Adipocyte (in vitro differentiated cells): ENCODE results near the gene BDNF.
"Not testable (repeated sequence)": the region's sequence is repeated elsewhere in the genome, so short reads cannot be mapped to it uniquely, and the experiment has no call there.

Experiments
- DNase-seq: peaks from one replicate; pipeline ENCODE4 v3.0.0-alpha.2; 2015; ENCODE audit warnings: low read depth
- H3K27me3 ChIP-seq: replicated peaks from 2 replicates; pipeline ENCODE4 v1.7.0; 2013; ENCODE audit warnings: mild to moderate bottlenecking, low read length, moderate library complexity; ENCODE audit not compliant: control insufficient read depth, insufficient read depth
- H3K36me3 ChIP-seq: 2 replicates; pipeline ENCODE4 v1.7.0; 2013; ENCODE audit warnings: low read length, mild to moderate bottlenecking, moderate library complexity; ENCODE audit not compliant: control insufficient read depth, insufficient read depth, severe bottlenecking
- H3K4me1 ChIP-seq: 2 replicates; pipeline ENCODE4 v1.7.0; 2013; ENCODE audit warnings: mild to moderate bottlenecking, low read length, moderate library complexity; ENCODE audit not compliant: control insufficient read depth, insufficient read depth
- H3K4me3 ChIP-seq: 2 replicates; pipeline ENCODE4 v1.7.0; 2013; ENCODE audit warnings: mild to moderate bottlenecking, low read length, moderate library complexity
- H3K9ac ChIP-seq: 2 replicates; pipeline ENCODE4 v1.7.0; 2013; ENCODE audit warnings: mild to moderate bottlenecking, low read length, moderate library complexity
- H3K9me3 ChIP-seq: 2 replicates; pipeline ENCODE4 v1.7.0; 2013; ENCODE audit warnings: mild to moderate bottlenecking, low read length, moderate library complexity; ENCODE audit not compliant: control insufficient read depth

Gene BDNF

GRCh38 chr11:27700351-27701301 lies at the start of gene BDNF:
Gene BDNF, minus strand, starts transcription at chr11:27700455. Its CDS starts 41,891 bp downstream, at chr11:27658564.
- DNase-seq: peak; percentile 82
- peak within 1 kb of the TSS; percentile 90 for H3K4me3 ChIP-seq
- peak within 1 kb of the TSS; percentile 72 for H3K9ac ChIP-seq
- H3K9me3 ChIP-seq: no peaks in the 10 kb centered on the region
- no peaks in the 10 kb centered on the region for H3K36me3 ChIP-seq
- H3K27me3 ChIP-seq: no peaks in the 10 kb centered on the region
- peaks cover 21% of the 10 kb centered on the region for H3K4me1 ChIP-seq

GRCh38 chr11:27740362-27741013 lies 40.2 kb upstream of the BDNF start:
- peaks cover 12% of the 10 kb centered on the region for H3K27me3 ChIP-seq
- no peak for DNase-seq
- no peaks in the 10 kb centered on the region for H3K4me1 ChIP-seq
- H3K9ac ChIP-seq: no peak overlapping the region
- H3K4me3 ChIP-seq: no peak overlapping the region
- no peaks in the 10 kb centered on the region for H3K36me3 ChIP-seq
- no peaks in the 10 kb centered on the region for H3K9me3 ChIP-seq

GRCh38 chr11:27735281-27735680 lies 35.0 kb upstream of the BDNF start:
- Histone ChIP-seq H3K4me1 (no peaks in the 10 kb centered on the region), H3K9me3 (no peaks in the 10 kb centered on the region), H3K36me3 (no peaks in the 10 kb centered on the region), H3K4me3 (no peak overlapping the region), H3K9ac (no peak overlapping the region), H3K27me3 (peaks cover 7% of the 10 kb centered on the region)
- DNase-seq: no peak

GRCh38 chr11:27731803-27732202 lies 31.5 kb upstream of the BDNF start:
- DNase-seq, H3K4me1 ChIP-seq: not testable (repeated sequence)

GRCh38 chr11:27726981-27727380 lies 26.7 kb upstream of the BDNF start:
- H3K36me3 ChIP-seq: no peaks in the 10 kb centered on the region
- no peak for DNase-seq
- H3K27me3 ChIP-seq: peaks cover 24% of the 10 kb centered on the region
- peaks cover 4% of the 10 kb centered on the region for H3K4me1 ChIP-seq
- H3K9ac ChIP-seq: no peak overlapping the region
- no peak overlapping the region for H3K4me3 ChIP-seq
- no peaks in the 10 kb centered on the region for H3K9me3 ChIP-seq

More at GRCh38 chr11:27731803-27732202, 31.5 kb upstream of the BDNF start:
- H3K36me3 ChIP-seq, H3K27me3 ChIP-seq, H3K4me3 ChIP-seq, H3K9ac ChIP-seq, H3K9me3 ChIP-seq: not testable (repeated sequence)

GRCh38 chr11:27723687-27724086 lies 23.4 kb upstream of the BDNF start:
- Histone ChIP-seq H3K4me3 (no peak overlapping the region), H3K9me3 (no peaks in the 10 kb centered on the region)
- no peak for DNase-seq

GRCh38 chr11:27722953-27723344 lies 22.7 kb upstream of the BDNF start:
- peak; percentile 26 for DNase-seq
- Histone ChIP-seq H3K36me3 (no peaks in the 10 kb centered on the region), H3K4me3 (peak overlapping the region; percentile 77), H3K9ac (no peak overlapping the region), H3K9me3 (no peaks in the 10 kb centered on the region), H3K27me3 (peaks cover 43% of the 10 kb centered on the region), H3K4me1 (peaks cover 14% of the 10 kb centered on the region)

More at GRCh38 chr11:27723687-27724086, 23.4 kb upstream of the BDNF start:
- Histone ChIP-seq H3K4me1 (peaks cover 13% of the 10 kb centered on the region), H3K36me3 (no peaks in the 10 kb centered on the region), H3K27me3 (peaks cover 43% of the 10 kb centered on the region), H3K9ac (no peak overlapping the region)

- Histone ChIP-seq H3K4me3 (peak overlapping the region; percentile 77), H3K9me3 (no peaks in the 10 kb centered on the region), H3K9ac (no peak overlapping the region), H3K27me3 (peaks cover 43% of the 10 kb centered on the region), H3K4me1 (peaks cover 20% of the 10 kb centered on the region), H3K36me3 (no peaks in the 10 kb centered on the region)
- DNase-seq: peak; percentile 55
Observed at GRCh38 chr11:27722117-27722952, 22.1 kb upstream of the BDNF start.

- peaks cover 43% of the 10 kb centered on the region for H3K27me3 ChIP-seq
- no peaks in the 10 kb centered on the region for H3K9me3 ChIP-seq
- no peaks in the 10 kb centered on the region for H3K36me3 ChIP-seq
- no peak for DNase-seq
- peak overlapping the region; percentile 77 for H3K4me3 ChIP-seq
- peaks cover 25% of the 10 kb centered on the region for H3K4me1 ChIP-seq
- no peak overlapping the region for H3K9ac ChIP-seq
Observed at GRCh38 chr11:27721264-27722116, 21.2 kb upstream of the BDNF start.

GRCh38 chr11:27720277-27720830 lies 20.1 kb upstream of the BDNF start:
- DNase-seq: peak; percentile 81
- Histone ChIP-seq H3K4me3 (no peak overlapping the region), H3K36me3 (no peaks in the 10 kb centered on the region), H3K4me1 (peaks cover 25% of the 10 kb centered on the region), H3K9ac (no peak overlapping the region), H3K27me3 (peaks cover 40% of the 10 kb centered on the region), H3K9me3 (no peaks in the 10 kb centered on the region)
